Measurements from ENCODE around the gene LUZP2.

LUZP2 gene

DNA sequence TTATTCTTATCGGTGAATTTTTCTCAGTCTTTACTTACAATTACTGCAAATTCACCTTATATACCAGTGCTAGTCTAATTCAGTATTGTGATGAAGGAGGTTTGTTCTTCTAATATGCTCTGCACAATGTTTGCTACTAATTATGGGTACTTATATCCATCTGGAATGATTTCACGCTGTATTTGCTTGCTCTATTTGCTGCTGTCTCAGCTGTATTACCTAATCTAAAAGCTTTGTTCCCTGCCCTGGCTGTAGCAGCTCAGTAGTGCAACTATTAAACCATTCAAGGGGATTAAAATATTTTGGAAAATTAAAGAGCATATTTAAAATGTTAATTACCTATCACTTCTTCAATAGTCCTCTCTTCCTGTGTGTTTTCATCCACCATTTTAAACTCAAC, 375.3 kb downstream of the LUZP2 start:
- H3K27me3 ChIP-seq (ENCODE audit: insufficient read depth, low read depth, severe bottlenecking): no peaks in the 10 kb centered on the region
- TF ChIP-seq, protein P1, sequence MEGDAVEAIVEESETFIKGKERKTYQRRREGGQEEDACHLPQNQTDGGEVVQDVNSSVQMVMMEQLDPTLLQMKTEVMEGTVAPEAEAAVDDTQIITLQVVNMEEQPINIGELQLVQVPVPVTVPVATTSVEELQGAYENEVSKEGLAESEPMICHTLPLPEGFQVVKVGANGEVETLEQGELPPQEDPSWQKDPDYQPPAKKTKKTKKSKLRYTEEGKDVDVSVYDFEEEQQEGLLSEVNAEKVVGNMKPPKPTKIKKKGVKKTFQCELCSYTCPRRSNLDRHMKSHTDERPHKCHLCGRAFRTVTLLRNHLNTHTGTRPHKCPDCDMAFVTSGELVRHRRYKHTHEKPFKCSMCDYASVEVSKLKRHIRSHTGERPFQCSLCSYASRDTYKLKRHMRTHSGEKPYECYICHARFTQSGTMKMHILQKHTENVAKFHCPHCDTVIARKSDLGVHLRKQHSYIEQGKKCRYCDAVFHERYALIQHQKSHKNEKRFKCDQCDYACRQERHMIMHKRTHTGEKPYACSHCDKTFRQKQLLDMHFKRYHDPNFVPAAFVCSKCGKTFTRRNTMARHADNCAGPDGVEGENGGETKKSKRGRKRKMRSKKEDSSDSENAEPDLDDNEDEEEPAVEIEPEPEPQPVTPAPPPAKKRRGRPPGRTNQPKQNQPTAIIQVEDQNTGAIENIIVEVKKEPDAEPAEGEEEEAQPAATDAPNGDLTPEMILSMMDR (IDR thresholded peaks at IDR 0.05; ENCODE audit: low read depth, low read length): no peak
- no peaks in the 10 kb centered on the region for H3K36me3 ChIP-seq
- DNase-seq: no peak
- no peaks in the 10 kb centered on the region for H3K9me3 ChIP-seq (ENCODE audit: severe bottlenecking)
- no peak overlapping the region for H3K4me3 ChIP-seq (ENCODE audit: low read depth, low read length)
- H3K27ac ChIP-seq: no peak overlapping the region

DNA sequence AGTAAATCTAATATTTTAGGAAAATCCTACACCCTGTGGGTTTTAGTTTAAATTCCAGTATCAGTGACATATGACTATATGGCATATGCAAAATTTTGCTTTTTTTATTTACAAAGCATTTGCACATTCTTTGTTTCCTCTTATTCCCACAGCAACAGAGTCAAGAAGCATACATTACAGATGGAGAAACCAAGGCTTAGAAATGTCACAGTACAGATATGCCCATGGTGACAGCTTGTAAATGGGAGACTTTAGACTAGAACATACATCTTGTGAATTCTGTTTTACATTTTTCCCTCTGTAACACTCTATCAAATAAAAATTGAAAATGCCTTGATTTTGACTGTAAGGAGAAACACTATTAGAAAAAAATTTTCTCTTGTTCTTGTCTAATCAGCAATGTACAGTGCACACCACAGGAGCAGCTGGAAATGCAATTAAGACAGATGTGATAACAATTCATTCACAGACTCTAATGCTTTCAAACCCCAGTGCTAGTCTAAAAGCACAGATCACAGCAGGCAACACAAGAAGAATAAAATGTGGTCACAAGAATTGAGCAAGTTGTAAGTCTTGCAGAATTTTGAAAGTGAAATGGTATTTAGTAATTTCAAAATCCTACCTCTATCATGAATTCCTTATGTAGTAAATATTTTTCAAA, 375.9 kb downstream of the LUZP2 start:
- Histone ChIP-seq H3K4me3 (ENCODE audit: low read depth, low read length) (no peak overlapping the region), H3K36me3 (no peaks in the 10 kb centered on the region), H3K27me3 (ENCODE audit: insufficient read depth, low read depth, severe bottlenecking) (no peaks in the 10 kb centered on the region), H3K9me3 (ENCODE audit: severe bottlenecking) (no peaks in the 10 kb centered on the region), H3K27ac (no peak overlapping the region)
- TF ChIP-seq, protein P1 (IDR thresholded peaks at IDR 0.05; ENCODE audit: low read depth, low read length): no peak
- no peak for DNase-seq

DNA sequence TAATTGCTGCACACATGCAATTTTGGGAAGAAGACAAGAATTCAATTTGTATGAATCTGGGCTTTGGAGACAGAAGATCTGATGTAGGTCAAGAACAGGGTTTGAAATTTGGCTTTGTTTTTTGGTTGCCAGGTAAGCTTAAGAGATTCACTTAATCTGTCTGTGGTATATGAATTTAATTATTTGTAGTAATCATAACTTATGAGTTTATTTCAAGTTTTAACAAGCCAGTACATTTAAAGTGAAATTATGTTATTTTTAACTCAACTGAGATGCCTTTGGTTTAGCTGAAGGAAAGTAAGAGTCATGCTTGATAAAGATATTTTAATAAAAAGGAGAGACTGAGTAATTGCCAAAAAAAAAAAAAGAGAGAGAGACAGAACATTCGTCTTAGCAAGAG, 384.1 kb downstream of the LUZP2 start:
- H3K27ac ChIP-seq: no peak overlapping the region
- H3K27me3 ChIP-seq (ENCODE audit: insufficient read depth, low read depth, severe bottlenecking): no peaks in the 10 kb centered on the region
- TF ChIP-seq, protein P1 (IDR thresholded peaks at IDR 0.05; ENCODE audit: low read depth, low read length): no peak
- H3K4me3 ChIP-seq (ENCODE audit: low read depth, low read length): no peak overlapping the region
- no peaks in the 10 kb centered on the region for H3K9me3 ChIP-seq (ENCODE audit: severe bottlenecking)
- no peak for DNase-seq
- no peaks in the 10 kb centered on the region for H3K36me3 ChIP-seq

DNA sequence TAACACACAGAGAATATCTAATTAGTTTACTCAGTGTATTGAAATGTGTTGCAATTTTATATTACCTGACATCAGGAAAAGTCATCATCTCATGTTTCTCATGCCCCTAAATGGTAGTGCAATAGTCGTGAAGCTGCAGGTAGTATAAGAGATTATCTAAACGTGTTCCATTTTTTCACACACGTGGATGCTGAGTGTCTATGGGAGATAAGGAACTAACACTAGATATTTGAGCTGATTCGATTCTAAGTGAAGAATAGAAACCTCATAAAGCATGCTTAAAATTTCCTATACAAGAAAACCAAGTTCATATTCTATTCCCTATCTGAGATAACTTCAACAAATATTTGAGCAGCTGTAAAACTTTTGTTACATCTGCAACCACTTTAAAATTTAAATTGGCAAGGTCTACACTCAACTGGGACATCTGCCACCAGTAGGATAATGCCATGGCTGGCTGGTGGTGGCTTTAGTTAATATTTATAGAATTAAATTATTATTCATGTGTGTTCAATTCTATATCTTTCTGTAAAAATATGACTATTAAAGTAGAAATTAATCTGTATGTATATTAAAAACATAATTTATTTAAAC, 388.8 kb downstream of the LUZP2 start:
- TF ChIP-seq, protein P1 (IDR thresholded peaks at IDR 0.05; ENCODE audit: low read depth, low read length): no peak
- H3K4me3 ChIP-seq (ENCODE audit: low read depth, low read length): no peak overlapping the region
- no peaks in the 10 kb centered on the region for H3K36me3 ChIP-seq
- no peak for DNase-seq
- H3K9me3 ChIP-seq (ENCODE audit: severe bottlenecking): no peaks in the 10 kb centered on the region
- no peaks in the 10 kb centered on the region for H3K27me3 ChIP-seq (ENCODE audit: insufficient read depth, low read depth, severe bottlenecking)
- no peak overlapping the region for H3K27ac ChIP-seq

DNA sequence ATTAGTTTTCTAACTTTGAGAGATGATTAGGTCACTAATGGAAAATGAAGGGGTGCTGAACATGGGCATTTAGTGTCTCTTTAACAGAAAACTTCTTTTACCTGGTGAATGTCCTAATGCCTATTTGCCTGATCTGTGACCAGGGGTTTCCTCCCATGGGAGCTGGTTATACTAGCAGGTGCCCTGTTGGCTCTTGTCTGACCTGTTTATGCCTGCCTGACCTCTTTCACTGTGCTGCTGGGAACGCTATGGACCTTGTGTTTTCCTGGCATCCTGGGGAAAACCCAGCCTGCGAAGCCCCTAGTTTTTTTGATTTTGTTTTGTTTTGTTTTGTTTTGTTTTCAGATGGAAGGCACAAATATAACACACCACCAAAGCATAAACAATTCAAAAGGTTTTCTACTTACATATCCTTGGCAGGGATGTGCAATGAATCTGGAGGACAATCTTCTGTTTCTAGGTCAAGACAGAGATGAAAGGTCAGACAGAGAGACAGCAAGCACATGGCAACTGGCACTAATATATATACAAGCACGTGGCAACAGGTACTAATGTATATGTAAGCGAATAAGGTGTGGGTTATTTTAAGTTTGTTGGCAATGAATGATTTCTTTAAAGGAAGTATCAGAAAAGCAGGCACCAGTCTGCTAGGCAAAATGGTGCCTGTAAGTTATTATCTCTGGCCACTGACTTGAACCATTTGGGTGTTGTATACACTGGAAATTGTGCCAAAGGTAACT, 390.2 kb downstream of the LUZP2 start:
- Histone ChIP-seq H3K36me3 (no peaks in the 10 kb centered on the region), H3K27ac (no peak overlapping the region), H3K27me3 (ENCODE audit: insufficient read depth, low read depth, severe bottlenecking) (no peaks in the 10 kb centered on the region), H3K9me3 (ENCODE audit: severe bottlenecking) (no peaks in the 10 kb centered on the region), H3K4me3 (ENCODE audit: low read depth, low read length) (no peak overlapping the region)
- DNase-seq: no peak
- TF ChIP-seq, protein P1 (IDR thresholded peaks at IDR 0.05; ENCODE audit: low read depth, low read length): no peak
